Measurements from ENCODE around the gene TMEM63C. TPM values are rescaled to one million over a fixed set of nuclear protein-coding genes. Genes with fewer than 3 reads are reported as not detected.

TMEM63C gene
- total and polyA plus RNA-seq, 7 donors = 0.04 to 0.58 (median 0.21) TPM; not detected in 3

DNA sequence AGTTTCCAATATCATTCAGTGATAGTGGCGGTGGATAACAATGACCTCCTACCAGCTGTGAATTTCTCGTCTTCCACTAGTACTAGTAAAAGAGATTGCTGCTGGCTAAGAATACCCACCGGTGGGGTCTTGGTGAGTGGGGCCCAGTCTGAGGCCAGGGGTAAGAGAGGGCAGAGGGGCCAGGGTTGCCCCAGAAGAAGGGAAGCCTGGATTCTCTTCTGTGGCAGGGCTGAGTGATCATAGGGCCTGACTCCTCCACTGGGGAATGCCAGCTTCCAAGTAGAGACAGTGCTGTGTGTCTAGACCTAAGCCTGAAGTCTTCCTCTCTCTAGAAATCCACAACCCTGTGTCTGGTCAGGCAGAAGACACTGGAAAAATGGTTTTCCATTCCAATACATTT, 5.8 kb upstream of the TMEM63C start:
- no peaks in the 10 kb centered on the region for H3K4me1 ChIP-seq
- TF ChIP-seq, protein P1, sequence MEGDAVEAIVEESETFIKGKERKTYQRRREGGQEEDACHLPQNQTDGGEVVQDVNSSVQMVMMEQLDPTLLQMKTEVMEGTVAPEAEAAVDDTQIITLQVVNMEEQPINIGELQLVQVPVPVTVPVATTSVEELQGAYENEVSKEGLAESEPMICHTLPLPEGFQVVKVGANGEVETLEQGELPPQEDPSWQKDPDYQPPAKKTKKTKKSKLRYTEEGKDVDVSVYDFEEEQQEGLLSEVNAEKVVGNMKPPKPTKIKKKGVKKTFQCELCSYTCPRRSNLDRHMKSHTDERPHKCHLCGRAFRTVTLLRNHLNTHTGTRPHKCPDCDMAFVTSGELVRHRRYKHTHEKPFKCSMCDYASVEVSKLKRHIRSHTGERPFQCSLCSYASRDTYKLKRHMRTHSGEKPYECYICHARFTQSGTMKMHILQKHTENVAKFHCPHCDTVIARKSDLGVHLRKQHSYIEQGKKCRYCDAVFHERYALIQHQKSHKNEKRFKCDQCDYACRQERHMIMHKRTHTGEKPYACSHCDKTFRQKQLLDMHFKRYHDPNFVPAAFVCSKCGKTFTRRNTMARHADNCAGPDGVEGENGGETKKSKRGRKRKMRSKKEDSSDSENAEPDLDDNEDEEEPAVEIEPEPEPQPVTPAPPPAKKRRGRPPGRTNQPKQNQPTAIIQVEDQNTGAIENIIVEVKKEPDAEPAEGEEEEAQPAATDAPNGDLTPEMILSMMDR (IDR thresholded peaks at IDR 0.05) = no peak
- no peaks in the 10 kb centered on the region for H3K36me3 ChIP-seq (ENCODE audit: insufficient read depth in 1 of 2, low read depth in 1 of 2)
- intact Hi-C loops (cut with DNase I) = no loop called here
- DNase-seq (no peak), ATAC-seq (no peak)
- H3K4me3 ChIP-seq = no peak overlapping the region
- H3K27me3 ChIP-seq (ENCODE audit: insufficient read depth in 3 of 3, low read length in 2 of 3) = peaks cover 0 to 10% (median 3%) of the 10 kb centered on the region in 3 donors
- 58 to 83% (median 75%) methylated on average over 3 of the region's 3 CpGs for WGBS, 3 donors
- H3K9me3 ChIP-seq = no peaks in the 10 kb centered on the region
- no peak overlapping the region for H3K27ac ChIP-seq

DNA sequence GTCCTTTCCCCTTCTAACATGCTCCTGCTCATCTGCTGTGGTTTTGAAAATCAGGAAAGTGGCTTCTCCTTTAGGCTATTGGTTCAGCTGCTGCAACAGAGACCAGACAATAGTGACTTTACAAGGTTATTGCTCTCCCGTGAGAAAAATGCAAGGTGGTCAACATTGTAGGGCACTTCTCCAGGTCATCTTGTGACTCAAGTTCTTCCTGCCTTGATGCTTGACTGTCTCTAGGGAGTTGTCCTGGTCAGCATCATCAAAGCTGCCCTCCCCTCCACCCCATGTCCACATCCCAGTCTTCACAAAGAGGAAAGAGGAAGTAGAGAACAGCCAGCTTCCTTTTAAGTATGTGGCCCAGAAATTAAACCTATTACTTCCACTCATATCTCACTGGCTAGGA, 3.9 kb upstream of the TMEM63C start:
- WGBS, 3 donors = 25 to 32% (median 25%) methylated on average over 1 of the region's 1 CpG
- TF ChIP-seq, protein P1 (IDR thresholded peaks at IDR 0.05) = no peak
- H3K27ac ChIP-seq = no peak overlapping the region

DNA sequence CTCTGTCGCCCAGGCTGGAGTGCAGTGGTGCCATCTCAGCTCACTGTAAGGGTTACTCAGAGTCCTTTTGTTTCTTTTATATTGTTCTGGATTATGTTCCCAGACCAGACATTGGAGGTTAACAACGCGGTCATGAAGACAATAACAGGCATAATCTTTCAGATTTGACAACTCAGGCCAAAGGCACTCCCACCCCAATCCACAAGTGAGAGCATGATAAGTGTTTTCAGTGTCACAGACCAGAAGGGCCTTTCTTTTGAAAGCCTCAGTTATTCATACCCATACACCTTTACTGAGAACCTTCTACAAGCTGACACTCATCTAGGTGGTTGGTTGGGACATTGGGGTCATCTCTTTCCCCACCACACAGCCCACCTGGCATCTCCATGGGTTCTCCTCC, 2.9 kb upstream of the TMEM63C start:
- TF ChIP-seq, protein P1 (IDR thresholded peaks at IDR 0.05) = no peak

More for the DNA sequence above, 3.9 kb upstream of the TMEM63C start:
- no peak overlapping the region for H3K4me3 ChIP-seq
- ATAC-seq (no peak), DNase-seq (no peak)
- no peaks in the 10 kb centered on the region for H3K9me3 ChIP-seq
- intact Hi-C loops (cut with DNase I) = no loop called here
- peaks cover 0 to 28% (median 15%) of the 10 kb centered on the region in 3 donors for H3K27me3 ChIP-seq (ENCODE audit: insufficient read depth in 3 of 3, low read length in 2 of 3)
- H3K36me3 ChIP-seq (ENCODE audit: insufficient read depth in 1 of 2, low read depth in 1 of 2) = no peaks in the 10 kb centered on the region
- H3K4me1 ChIP-seq = no peaks in the 10 kb centered on the region

DNA sequence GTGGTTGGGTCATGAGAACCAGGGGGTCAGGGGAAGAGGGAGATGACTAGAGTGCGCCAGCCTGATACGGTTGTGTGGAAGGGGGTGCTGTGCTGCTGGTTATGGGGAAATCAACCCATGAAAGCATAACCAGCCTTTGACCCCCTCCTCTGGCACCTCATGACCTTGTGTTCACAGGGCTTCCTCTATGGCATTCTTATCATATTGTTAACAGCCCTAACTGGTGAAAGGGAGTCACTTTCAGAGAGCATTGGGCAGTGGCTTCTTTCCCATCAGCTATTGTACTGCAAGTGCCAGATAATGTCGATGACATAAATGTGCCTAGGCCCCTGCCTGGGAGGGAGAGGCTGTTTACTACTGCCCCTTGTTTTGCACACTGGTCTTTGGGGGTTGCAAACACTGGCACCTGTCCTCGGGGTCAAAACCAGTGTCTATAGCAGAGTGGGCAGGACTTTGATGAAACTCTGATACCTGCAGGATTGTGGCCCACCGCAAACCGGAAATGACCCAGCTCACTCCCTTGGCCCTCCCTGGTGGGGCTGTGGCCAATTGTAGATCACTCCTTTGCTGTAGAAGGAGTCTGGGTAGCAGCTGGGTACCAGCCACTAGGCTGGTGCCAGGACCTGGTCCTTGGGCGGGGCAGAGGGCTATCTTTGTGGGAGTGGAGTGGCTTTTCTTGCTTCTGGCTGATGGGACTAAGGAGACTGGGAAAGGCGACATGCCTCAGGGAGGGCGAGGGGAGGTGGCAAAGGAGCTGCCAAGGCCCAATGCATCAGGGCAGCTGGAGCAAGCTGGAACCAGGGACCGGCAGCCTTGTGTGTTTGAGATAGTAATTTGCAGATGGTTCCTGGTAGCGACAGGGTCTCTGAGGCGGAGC, 634 bp upstream of the TMEM63C start:
- intact Hi-C loops (cut with DNase I) = no loop called here
- no peak overlapping the region for H3K4me3 ChIP-seq
- H3K9me3 ChIP-seq = no peaks in the 10 kb centered on the region
- ATAC-seq (no peak), DNase-seq (no peak)
- H3K36me3 ChIP-seq (ENCODE audit: insufficient read depth in 1 of 2, low read depth in 1 of 2) = no peaks in the 10 kb centered on the region
- TF ChIP-seq, protein P1 (IDR thresholded peaks at IDR 0.05) = no peak
- WGBS, 3 donors = 34 to 46% (median 39%) methylated on average over 10 to 12 of the region's 12 CpGs
- H3K4me1 ChIP-seq = no peaks in the 10 kb centered on the region
- peaks cover 0 to 31% (median 15%) of the 10 kb centered on the region in 3 donors for H3K27me3 ChIP-seq (ENCODE audit: insufficient read depth in 3 of 3, low read length in 2 of 3)
- no peak overlapping the region for H3K27ac ChIP-seq

More for the DNA sequence above, 2.9 kb upstream of the TMEM63C start:
- ATAC-seq = no peak
- Histone ChIP-seq H3K4me1 (no peaks in the 10 kb centered on the region), H3K36me3 (ENCODE audit: insufficient read depth in 1 of 2, low read depth in 1 of 2) (no peaks in the 10 kb centered on the region), H3K4me3 (no peak overlapping the region), H3K27me3 (ENCODE audit: insufficient read depth in 3 of 3, low read length in 2 of 3) (peaks cover 0 to 31% (median 15%) of the 10 kb centered on the region in 3 donors), H3K27ac (no peak overlapping the region), H3K9me3 (no peaks in the 10 kb centered on the region)
- intact Hi-C loops (cut with DNase I) = no loop called here
- WGBS, 3 donors = 42 to 51% (median 49%) methylated on average over 3 of the region's 3 CpGs
- no peak for DNase-seq

Data from psoas muscle (tissue), 8 donors.